Astrocyte (in vitro differentiated cells and primary cell): Measurements from ENCODE around the gene PEPD.

ENCODE experiments used
- EZH2 ChIP-seq: IDR thresholded peaks from 2 replicates; pipeline ENCODE4 v1.6.1; 2012; ENCODE audit warnings: mild to moderate bottlenecking, low read length, inconsistent platforms; ENCODE audit not compliant: insufficient read depth
- TF ChIP-seq, protein P1 (sequence below): IDR thresholded peaks from 2 replicates; pipeline ENCODE4 v1.5.1; 2011; ENCODE audit warnings: low read depth, mild to moderate bottlenecking, inconsistent platforms, low read length, moderate library complexity; ENCODE audit not compliant: insufficient read depth

DNA sequence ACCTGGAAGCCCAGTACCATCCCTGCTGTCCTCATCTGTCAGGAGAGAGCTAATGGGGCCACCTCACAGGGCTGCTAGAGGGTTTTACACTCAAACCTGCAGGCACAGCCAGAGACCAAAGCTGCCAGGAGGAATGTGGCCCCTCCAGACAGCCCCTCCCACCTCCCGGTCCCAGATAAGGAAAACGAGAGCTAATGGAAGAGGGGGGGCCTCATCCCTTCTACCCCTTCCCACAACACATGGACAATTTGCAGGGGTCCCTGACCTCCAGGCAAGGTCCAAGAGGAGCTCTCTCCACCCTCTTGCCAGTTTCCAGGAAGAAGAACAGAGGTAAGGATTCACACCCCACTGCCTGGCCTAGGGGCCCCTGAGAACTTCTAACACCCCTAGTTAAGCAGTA lies 1.6 kb upstream of the PEPD start:
- TF ChIP-seq EZH2, result no peak
- TF ChIP-seq, protein P1, sequence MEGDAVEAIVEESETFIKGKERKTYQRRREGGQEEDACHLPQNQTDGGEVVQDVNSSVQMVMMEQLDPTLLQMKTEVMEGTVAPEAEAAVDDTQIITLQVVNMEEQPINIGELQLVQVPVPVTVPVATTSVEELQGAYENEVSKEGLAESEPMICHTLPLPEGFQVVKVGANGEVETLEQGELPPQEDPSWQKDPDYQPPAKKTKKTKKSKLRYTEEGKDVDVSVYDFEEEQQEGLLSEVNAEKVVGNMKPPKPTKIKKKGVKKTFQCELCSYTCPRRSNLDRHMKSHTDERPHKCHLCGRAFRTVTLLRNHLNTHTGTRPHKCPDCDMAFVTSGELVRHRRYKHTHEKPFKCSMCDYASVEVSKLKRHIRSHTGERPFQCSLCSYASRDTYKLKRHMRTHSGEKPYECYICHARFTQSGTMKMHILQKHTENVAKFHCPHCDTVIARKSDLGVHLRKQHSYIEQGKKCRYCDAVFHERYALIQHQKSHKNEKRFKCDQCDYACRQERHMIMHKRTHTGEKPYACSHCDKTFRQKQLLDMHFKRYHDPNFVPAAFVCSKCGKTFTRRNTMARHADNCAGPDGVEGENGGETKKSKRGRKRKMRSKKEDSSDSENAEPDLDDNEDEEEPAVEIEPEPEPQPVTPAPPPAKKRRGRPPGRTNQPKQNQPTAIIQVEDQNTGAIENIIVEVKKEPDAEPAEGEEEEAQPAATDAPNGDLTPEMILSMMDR, result no peak
